Thoracic aorta (tissue), 2 donors: ENCODE data around the gene ST6GALNAC3. TPM values are rescaled to one million over a fixed set of nuclear protein-coding genes. Genes with fewer than 3 reads are reported as not detected.

Experiments
- ATAC-seq: fragments of 150-250 bp; one replicate; pipeline ENCODE4 v1.8.0; 2017; ENCODE audit warnings: low read depth; ENCODE audit not compliant: insufficient number of reproducible peaks, low FRiP score
- DNase-seq: peaks from one replicate; pipeline ENCODE4 v3.0.0-alpha.2; 2020; ENCODE audit warnings: low spot score
- H3K27ac ChIP-seq, 2 donors: fragments of 200-600 bp; sonication (generic); 1 replicate in 1 of 2; 2 replicates in 1 of 2; pipeline ENCODE4 v1.5.1; 2016; ENCODE audit warnings: mild to moderate bottlenecking in 2 of 2, moderate library complexity in 2 of 2
- H3K27me3 ChIP-seq: fragments of 200-600 bp; sonication (generic); replicated peaks from 2 replicates; pipeline ENCODE4 v1.6.0; 2016; ENCODE audit warnings: mild to moderate bottlenecking; ENCODE audit not compliant: insufficient read depth
- H3K36me3 ChIP-seq: fragments of 200-600 bp; sonication (generic); one replicate; pipeline ENCODE4 v1.5.1; 2016
- H3K4me1 ChIP-seq, 2 donors: fragments of 200-600 bp; sonication (generic); 1 replicate in 1 of 2; 2 replicates in 1 of 2; pipeline versions ENCODE4 v1.5.1 to v1.6.0; 2016; ENCODE audit warnings: low read depth in 2 of 2, mild to moderate bottlenecking in 1 of 2; ENCODE audit not compliant: control insufficient read depth in 1 of 2
- H3K4me3 ChIP-seq: fragments of 200-600 bp; sonication (generic); 2 replicates; pipeline ENCODE4 v1.5.1; 2016; ENCODE audit warnings: mild to moderate bottlenecking
- H3K9me3 ChIP-seq: fragments of 200-600 bp; sonication (generic); 2 replicates; pipeline ENCODE4 v1.5.1; 2016
- total RNA-seq, 2 donors: library from RNA; depleted of rRNA; stranded (reverse); fragments of >200 nt; gene quantifications; one replicate each; pipeline versions ENCODE4 v1.1.0 to v1.2.3, GENCODE V29; 2016
- TF ChIP-seq, protein P1 (sequence below): fragments of 200-600 bp; sonication (generic); IDR thresholded peaks from one replicate; pipeline ENCODE4 v1.5.1; 2019; ENCODE audit warnings: antibody characterized with exemption

The ST6GALNAC3 gene
- total RNA-seq, 2 donors from 2014 or later = 1.4 to 9.5 TPM

DNA sequence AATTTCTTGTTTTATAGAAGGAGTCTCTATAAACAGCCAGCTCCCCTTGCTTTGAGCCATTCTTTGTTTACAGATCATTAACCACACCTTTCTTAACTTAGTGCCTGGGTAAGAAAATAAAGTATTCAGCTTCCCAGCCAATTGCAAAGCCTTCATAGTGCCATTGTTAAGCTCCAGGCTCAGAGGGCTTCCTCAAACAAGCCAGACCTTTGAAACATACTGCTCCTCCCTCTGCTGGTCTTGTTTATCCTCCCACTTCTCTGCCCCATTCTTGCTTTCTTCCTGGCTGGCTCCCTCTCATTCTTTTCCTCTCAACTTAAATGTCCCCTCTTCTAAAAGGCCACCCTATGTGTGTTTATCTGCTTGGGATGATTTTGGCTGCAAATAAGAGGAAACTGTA is 473.4 kb downstream of the ST6GALNAC3 start:
- TF ChIP-seq, protein P1, sequence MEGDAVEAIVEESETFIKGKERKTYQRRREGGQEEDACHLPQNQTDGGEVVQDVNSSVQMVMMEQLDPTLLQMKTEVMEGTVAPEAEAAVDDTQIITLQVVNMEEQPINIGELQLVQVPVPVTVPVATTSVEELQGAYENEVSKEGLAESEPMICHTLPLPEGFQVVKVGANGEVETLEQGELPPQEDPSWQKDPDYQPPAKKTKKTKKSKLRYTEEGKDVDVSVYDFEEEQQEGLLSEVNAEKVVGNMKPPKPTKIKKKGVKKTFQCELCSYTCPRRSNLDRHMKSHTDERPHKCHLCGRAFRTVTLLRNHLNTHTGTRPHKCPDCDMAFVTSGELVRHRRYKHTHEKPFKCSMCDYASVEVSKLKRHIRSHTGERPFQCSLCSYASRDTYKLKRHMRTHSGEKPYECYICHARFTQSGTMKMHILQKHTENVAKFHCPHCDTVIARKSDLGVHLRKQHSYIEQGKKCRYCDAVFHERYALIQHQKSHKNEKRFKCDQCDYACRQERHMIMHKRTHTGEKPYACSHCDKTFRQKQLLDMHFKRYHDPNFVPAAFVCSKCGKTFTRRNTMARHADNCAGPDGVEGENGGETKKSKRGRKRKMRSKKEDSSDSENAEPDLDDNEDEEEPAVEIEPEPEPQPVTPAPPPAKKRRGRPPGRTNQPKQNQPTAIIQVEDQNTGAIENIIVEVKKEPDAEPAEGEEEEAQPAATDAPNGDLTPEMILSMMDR = no peak
- Histone ChIP-seq H3K27ac (no peak overlapping the region), H3K4me3 (no peak overlapping the region), H3K27me3 (no peaks in the 10 kb centered on the region), H3K4me1 (no peaks in the 10 kb centered on the region), H3K36me3 (no peaks in the 10 kb centered on the region), H3K9me3 (no peaks in the 10 kb centered on the region)
- no peak for ATAC-seq
- DNase-seq = no peak

DNA sequence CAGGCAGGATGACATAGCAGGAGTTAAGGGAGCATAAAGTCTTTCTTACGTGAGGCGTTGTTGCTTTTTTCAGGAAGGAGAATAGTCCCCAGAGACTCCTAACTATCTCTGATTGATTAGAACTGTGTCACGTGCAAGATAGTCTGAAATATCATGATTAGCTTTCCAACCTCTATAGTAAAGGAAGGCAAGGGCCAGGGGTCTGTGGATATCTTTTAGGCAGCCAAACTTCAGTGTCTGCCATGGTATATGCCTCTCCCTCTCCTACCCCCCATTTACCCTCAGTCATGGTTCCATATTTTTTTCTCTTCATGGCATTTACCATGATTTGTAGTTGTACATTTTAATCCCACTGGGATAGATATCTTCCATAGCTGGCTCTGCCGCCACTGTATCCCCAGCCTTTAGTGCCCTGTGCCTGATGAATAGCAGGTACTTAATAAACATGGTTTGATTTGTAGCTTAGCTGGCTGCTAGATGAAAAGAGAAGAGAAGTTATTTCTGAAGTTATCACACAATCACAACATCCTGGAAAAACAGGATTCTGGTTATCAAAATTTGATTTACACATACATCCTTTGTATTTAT is 474.1 kb downstream of the ST6GALNAC3 start:
- no peak for ATAC-seq
- no peak overlapping the region for H3K4me3 ChIP-seq
- no peak overlapping the region for H3K27ac ChIP-seq
- H3K27me3 ChIP-seq = no peaks in the 10 kb centered on the region
- DNase-seq = no peak
- no peaks in the 10 kb centered on the region for H3K36me3 ChIP-seq
- H3K9me3 ChIP-seq = no peaks in the 10 kb centered on the region
- TF ChIP-seq, protein P1 = no peak
- H3K4me1 ChIP-seq = no peaks in the 10 kb centered on the region

DNA sequence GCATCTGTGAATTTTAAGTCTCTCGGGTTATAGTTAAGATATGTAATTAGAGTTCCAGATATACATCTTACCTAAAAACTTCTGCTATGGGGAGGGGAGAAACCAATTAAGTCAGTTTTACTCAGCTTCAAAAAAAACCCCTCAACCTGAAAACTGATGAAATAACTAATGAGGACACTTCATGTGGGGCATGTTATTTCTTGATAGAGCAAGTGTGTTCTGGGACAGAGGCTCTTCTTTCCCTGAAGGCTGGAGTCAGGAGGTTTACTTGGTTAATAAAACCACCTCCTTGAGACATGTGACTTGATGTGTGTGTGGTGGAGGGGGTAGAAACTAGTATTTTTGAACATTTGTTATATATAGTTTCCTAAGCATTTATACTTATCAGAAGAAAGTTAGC is 479.7 kb downstream of the ST6GALNAC3 start:
- H3K4me1 ChIP-seq = no peaks in the 10 kb centered on the region
- ATAC-seq (no peak), DNase-seq (no peak)
- no peaks in the 10 kb centered on the region for H3K9me3 ChIP-seq
- TF ChIP-seq, protein P1 = no peak
- no peaks in the 10 kb centered on the region for H3K36me3 ChIP-seq
- no peak overlapping the region for H3K27ac ChIP-seq
- no peaks in the 10 kb centered on the region for H3K27me3 ChIP-seq
- H3K4me3 ChIP-seq = no peak overlapping the region

DNA sequence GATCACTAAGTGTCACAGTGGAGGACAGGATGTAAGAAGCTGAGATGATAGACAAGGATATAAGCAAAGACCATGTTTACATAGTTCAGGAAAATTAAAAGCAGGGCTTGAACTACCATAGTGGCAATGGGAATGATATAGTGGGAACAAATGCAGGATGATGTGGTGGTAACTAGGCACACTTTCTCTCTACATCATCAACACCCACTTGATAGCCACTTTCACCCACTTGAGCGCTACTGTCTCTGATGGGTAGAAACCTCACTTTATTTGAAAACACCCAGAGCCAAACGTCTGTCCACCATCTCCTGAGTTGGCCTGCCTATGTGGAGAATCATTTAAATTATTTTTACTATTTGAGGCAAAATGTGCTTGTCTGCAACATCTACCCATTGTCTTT is 487.7 kb downstream of the ST6GALNAC3 start:
- TF ChIP-seq, protein P1 = no peak
- no peaks in the 10 kb centered on the region for H3K4me1 ChIP-seq
- H3K27me3 ChIP-seq = no peaks in the 10 kb centered on the region
- H3K27ac ChIP-seq = no peak overlapping the region
- no peaks in the 10 kb centered on the region for H3K9me3 ChIP-seq
- no peaks in the 10 kb centered on the region for H3K36me3 ChIP-seq
- DNase-seq = no peak
- ATAC-seq = no peak
- no peak overlapping the region for H3K4me3 ChIP-seq

DNA sequence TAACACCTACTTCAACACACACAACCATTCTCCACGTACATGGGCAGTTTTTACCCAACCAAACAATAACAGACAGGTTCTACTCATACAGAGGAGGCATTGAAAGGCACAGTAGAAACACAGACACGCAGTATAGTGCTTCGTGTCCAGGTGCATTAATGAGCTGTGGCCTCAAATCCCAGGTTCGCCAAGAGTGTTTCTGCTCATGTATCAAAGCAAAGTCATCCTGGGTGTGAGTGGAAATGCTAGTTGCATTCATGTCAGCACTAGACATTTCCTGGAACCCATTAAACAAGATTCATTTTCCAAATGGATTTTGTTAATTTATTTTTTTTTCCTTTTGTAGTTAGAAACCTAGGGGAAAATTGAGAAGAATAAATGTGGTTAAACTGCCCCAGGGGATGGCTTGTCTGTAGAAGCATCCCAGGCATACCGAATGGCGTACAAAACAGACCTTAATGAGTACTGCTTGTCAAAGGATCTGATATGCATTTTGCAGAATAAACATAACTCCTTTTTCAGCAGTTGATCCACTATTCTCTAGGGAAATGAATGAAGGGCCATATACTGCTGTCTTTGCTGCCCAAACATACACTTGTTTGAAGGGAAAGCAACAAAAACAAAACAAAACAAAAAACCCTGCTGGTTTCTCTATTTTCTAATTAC is 494.2 kb downstream of the ST6GALNAC3 start:
- ATAC-seq (no peak), DNase-seq (no peak)
- H3K27ac ChIP-seq = no peak overlapping the region
- no peaks in the 10 kb centered on the region for H3K9me3 ChIP-seq
- H3K27me3 ChIP-seq = no peaks in the 10 kb centered on the region
- H3K36me3 ChIP-seq = no peaks in the 10 kb centered on the region
- H3K4me3 ChIP-seq = no peak overlapping the region
- no peaks in the 10 kb centered on the region for H3K4me1 ChIP-seq
- TF ChIP-seq, protein P1 = no peak
